Smooth muscle cell of the brain vasculature (primary cell): Measurements from ENCODE around the gene FOXP3.

ENCODE experiments used
- DNase-seq: peaks from one replicate; pipeline ENCODE4 v3.0.0-alpha.2; 2012; ENCODE audit warnings: low read depth, low spot score

Gene FOXP3

GRCh38 chrX:49276207-49276606, 11.7 kb upstream of the FOXP3 start:
- DNase-seq: no peak

GRCh38 chrX:49273181-49273727, 8.7 kb upstream of the FOXP3 start:
- DNase-seq: no peak

- DNase-seq: no peak
Measured at GRCh38 chrX:49272421-49272820, 7.9 kb upstream of the FOXP3 start.

- DNase-seq: no peak
Measured at GRCh38 chrX:49271341-49271740, 6.8 kb upstream of the FOXP3 start.

GRCh38 chrX:49270249-49270921, 5.9 kb upstream of the FOXP3 start:
- DNase-seq: no peak

GRCh38 chrX:49269767-49270248, 5.3 kb upstream of the FOXP3 start, which contains the start of gene PPP1R3F:
Gene PPP1R3F (plus strand): TSS chrX:49269793. CDS start chrX:49269870, 77 bp downstream.
- no peak for DNase-seq

- DNase-seq: peak; percentile 88
Measured at GRCh38 chrX:49269010-49269766, 4.7 kb upstream of the FOXP3 start.

GRCh38 chrX:49268702-49269009, 4.1 kb upstream of the FOXP3 start:
- DNase-seq: no peak

- DNase-seq: no peak
Measured at GRCh38 chrX:49266523-49267445, 2.3 kb upstream of the FOXP3 start.

- no peak for DNase-seq
Measured at GRCh38 chrX:49263631-49264030, 879 bp downstream of the FOXP3 start.

- no peak for DNase-seq
Measured at GRCh38 chrX:49262603-49263002, 1.9 kb downstream of the FOXP3 start.

GRCh38 chrX:49260221-49260985, 4.1 kb downstream of the FOXP3 start:
- no peak for DNase-seq

GRCh38 chrX:49258749-49259124, 5.8 kb downstream of the FOXP3 start:
- DNase-seq: no peak

GRCh38 chrX:49257846-49258748, 6.4 kb downstream of the FOXP3 start:
- DNase-seq: no peak

GRCh38 chrX:49257074-49257790, 7.3 kb downstream of the FOXP3 start:
- DNase-seq: no peak

- DNase-seq: no peak
Measured at GRCh38 chrX:49256268-49256995, 8.1 kb downstream of the FOXP3 start.

- no peak for DNase-seq
Measured at GRCh38 chrX:49254639-49255038, 9.9 kb downstream of the FOXP3 start.

- DNase-seq: no peak
Measured at GRCh38 chrX:49251325-49251724, 13.2 kb downstream of the FOXP3 start.

GRCh38 chrX:49250578-49250977, 13.9 kb downstream of the FOXP3 start:
- DNase-seq: no peak
